DMS79 treated with DMSO at 0.1 percent for 48 hours (cell line): ENCODE results near the gene GCC2.
"Not testable (repeated sequence)": the region's sequence is repeated elsewhere in the genome, so short reads cannot be mapped to it uniquely, and the experiment has no call there.

Experiments used
- DNase-seq: peaks from one replicate; lab custom pipeline; 2025; lab: John Stamatoyannopoulos, UW

Gene GCC2

GRCh38 chr2:108444941-108445840, 3.8 kb upstream of the GCC2 start:
- DNase-seq, result no peak

DNA sequence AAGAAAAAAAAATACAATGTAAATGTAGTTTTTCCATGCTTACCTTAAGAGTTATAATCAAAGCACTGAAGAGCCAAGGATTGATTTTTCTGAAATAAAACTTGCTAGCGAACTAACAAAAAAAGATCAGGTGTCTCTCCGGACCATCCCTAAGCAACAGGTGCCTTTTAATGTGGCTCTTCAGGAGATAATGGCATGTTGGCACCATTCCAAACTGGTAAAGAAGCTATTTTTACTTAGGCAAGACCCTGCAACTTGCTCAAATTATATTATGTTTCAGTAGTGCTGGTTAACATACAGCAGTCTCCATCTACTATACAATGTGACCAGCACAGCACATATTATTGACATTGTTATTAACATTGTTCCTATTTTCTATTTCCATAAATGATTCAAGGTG, 2.3 kb upstream of the GCC2 start:
- peak; percentile 2 for DNase-seq

- DNase-seq, result peak; percentile 50
Observed at GRCh38 chr2:108447947-108448677, 894 bp upstream of the GCC2 start.

- DNase-seq, result peak; percentile 24
Observed at GRCh38 chr2:108449410-108450130, 564 bp downstream of the GCC2 start.

- no peak for DNase-seq
Observed at GRCh38 chr2:108450863-108451262, 1.9 kb downstream of the GCC2 start.

GRCh38 chr2:108451976-108452375, 3.0 kb downstream of the GCC2 start:
- DNase-seq, result no peak

GRCh38 chr2:108453530-108453929, 4.5 kb downstream of the GCC2 start:
- not testable (repeated sequence) for DNase-seq

DNA sequence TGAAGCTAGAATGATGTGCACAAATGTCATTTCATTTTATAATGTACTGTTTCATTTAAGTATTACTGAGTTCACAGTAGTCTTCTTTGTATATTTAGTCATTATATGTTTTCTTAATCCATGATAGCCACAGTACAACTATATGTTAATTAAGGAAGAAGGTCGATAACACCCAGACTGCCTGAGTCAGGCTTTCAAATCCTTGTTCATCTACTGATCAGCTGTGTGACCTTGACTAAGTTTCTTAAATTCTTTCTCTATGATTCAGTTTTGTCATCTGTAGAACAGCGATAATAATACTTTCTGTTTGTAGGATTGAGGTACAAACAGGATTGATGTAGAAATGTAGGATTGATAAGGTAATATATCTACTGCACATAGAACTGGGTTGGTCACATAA, 5.4 kb downstream of the GCC2 start:
- no peak for DNase-seq

- no peak for DNase-seq
Observed at GRCh38 chr2:108455571-108455970, 6.6 kb downstream of the GCC2 start.

GRCh38 chr2:108458082-108458481, 9.1 kb downstream of the GCC2 start:
- DNase-seq, result no peak

GRCh38 chr2:108459441-108459840, 10.4 kb downstream of the GCC2 start:
- no peak for DNase-seq

- DNase-seq, result no peak
Observed at GRCh38 chr2:108460345-108461037, 11.5 kb downstream of the GCC2 start.

- no peak for DNase-seq
Observed at GRCh38 chr2:108477099-108477498, 28.1 kb downstream of the GCC2 start.

DNA sequence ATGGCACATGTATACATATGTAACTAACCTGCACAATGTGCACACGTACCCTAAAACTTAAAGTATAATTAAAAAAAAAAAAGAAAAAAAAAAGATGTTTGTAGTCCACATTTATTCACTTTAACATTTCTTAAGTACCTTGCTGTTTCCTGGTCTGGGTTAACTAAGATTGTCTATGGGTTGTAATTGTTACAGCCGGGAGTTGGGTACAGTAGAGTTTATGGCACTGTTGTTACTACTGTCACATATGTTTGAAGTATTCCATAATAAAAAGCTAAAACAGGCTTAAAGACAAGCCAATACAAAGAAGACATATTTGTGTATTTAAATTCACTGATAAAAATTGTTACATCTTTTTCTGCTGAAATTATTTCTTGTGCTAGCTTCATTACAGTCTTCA, 36.2 kb downstream of the GCC2 start:
- DNase-seq, result no peak

DNA sequence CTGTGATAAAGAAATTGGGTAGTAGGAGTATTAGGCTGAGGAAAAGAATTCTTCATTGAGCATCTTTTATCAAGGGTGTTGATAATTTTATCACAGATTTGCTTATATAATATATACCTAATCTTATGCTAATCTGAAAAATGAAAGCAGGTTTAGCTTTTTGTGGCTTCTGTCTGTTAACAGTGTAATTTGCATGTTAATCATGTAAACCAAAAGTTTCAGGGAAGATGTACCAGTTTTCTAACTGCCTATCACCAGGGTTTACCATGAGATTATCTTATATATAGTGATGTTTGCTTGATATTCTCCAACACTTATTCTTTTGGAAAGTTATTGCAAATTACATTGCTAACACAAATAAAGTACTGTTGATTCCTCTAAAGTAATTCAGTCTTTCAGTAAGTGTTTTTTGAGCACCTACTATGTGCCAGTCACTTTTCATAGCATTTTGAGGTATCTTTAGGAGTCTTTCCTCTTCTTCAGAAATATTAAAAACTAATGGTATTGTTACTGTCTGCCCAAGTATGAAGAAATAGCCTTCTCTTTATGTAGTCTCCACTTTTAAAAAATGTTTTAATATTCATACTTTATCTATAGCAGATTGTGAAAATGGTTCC, 41.6 kb downstream of the GCC2 start:
- no peak for DNase-seq

DNA sequence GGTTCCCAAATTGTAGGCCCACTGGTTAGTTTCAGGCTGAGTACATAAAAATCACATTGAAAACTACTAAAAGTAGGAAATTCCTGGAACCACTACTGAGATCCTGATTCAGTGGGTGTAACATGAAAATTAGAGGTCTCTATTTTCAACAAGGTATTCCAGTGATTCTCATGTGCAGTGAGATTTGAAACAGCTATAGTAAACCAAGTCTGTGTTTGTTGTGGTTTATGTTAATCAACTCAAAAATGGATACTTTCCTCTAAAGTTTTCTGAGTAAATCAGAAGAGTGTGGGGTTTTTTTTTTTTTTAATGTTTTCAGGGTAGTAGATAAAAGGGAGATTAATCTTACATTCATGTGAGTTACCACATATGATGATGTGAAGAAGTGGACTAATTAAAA, 42.8 kb downstream of the GCC2 start:
- DNase-seq, result no peak

GRCh38 chr2:108492364-108492763, 43.4 kb downstream of the GCC2 start:
- DNase-seq, result no peak

DNA sequence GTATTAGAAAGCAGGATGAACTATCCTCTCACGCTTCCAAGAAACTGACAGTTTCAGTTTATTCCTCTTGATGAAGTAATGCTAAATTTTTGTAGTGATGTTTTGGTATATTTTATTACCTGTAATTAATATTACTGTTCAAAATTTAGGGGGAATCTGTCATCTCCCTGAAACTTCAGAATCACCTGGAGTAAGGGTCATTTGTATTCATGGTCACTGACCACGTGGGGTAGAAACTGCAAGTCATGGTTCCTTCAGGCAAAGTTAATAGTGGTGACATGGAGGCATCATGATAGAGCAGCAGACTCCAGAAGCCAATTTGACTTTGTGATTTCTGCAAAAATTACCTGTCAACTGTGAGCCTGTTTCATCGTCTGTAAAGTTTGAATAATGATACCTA, 47.2 kb downstream of the GCC2 start:
- not testable (repeated sequence) for DNase-seq

DNA sequence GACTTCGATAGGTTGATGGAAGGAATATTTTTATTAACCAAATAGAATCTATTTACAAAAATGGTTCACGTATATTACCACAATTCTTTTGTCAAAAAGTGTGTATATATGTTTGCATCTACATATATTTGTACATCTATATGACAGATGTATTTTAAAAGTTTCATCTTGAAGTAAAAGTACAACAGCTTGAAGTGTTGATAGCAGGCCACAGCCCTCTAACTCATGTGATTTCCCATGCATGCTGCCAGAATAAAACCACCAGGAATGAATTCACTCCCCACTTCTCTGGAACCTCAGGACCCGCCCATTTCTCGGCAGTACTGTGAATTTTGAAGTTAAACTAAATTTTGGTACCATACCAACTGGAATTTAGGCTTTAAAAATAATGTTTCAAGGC, 58.6 kb downstream of the GCC2 start:
- not testable (repeated sequence) for DNase-seq

- not testable (repeated sequence) for DNase-seq
Observed at GRCh38 chr2:108512431-108512830, 63.4 kb downstream of the GCC2 start.

GRCh38 chr2:108514478-108514877, 65.5 kb downstream of the GCC2 start:
- not testable (repeated sequence) for DNase-seq
